H1 (cell line): ENCODE data around the gene VPS35. TPM values are rescaled to one million over a fixed set of nuclear protein-coding genes. Genes with fewer than 3 reads are reported as not detected.

Source experiments
- CTCF ChIA-PET: fragments of 300-600 bp; sonication (Branson Sonifier 250); formaldehyde crosslinking; loops from one replicate; lab custom pipeline; 2021; ENCODE audit not compliant: partially characterized antibody; lab: Charles Lee
- POLR2A ChIA-PET: fragments of 300-600 bp; sonication (Branson Sonifier 250); formaldehyde crosslinking; loops from one replicate; lab custom pipeline; 2021; ENCODE audit warnings: inconsistent platforms; ENCODE audit not compliant: partially characterized antibody; lab: Charles Lee
- DNase-seq, 2 experiments: peaks; one replicate each; pipeline versions ENCODE4 v3.0.0 to v3.0.0-alpha.2; 2010 to 2022; ENCODE audit warnings: low spot score in 2 of 2, low read depth in 1 of 2, mixed read lengths in 1 of 2
- FAIRE-seq: peaks from 2 replicates; lab custom pipeline; 2011; peaks lifted over from hg19 to GRCh38; lab: Jason Lieb, UNC
- H2AFZ ChIP-seq: 2 replicates; pipeline ENCODE4 v1.8.1; 2012; ENCODE audit warnings: low read length, inconsistent platforms
- H2AK5ac ChIP-seq: 2 replicates; pipeline ENCODE4 v1.6.1; 2013; ENCODE audit warnings: low read depth, low read length
- H2BK120ac ChIP-seq: replicated peaks from 2 replicates; pipeline ENCODE3; 2013; ENCODE audit warnings: low read depth, low read length, inconsistent platforms
- H2BK12ac ChIP-seq: 2 replicates; pipeline ENCODE4 v1.6.1; 2013; ENCODE audit warnings: low read depth, low read length
- H2BK15ac ChIP-seq: 2 replicates; pipeline ENCODE4 v1.6.1; 2013; ENCODE audit warnings: low read length
- H2BK20ac ChIP-seq: 2 replicates; pipeline ENCODE4 v1.6.1; 2013; ENCODE audit warnings: low read length
- H2BK5ac ChIP-seq: 2 replicates; pipeline ENCODE4 v1.6.1; 2013; ENCODE audit warnings: low read depth, low read length
- H3K14ac ChIP-seq: 2 replicates; pipeline ENCODE4 v1.6.1; 2013; ENCODE audit warnings: inconsistent platforms; ENCODE audit not compliant: insufficient read length
- H3K18ac ChIP-seq: 2 replicates; pipeline ENCODE4 v1.6.1; 2013; ENCODE audit warnings: low read length; ENCODE audit errors: extremely low read depth
- H3K23ac ChIP-seq: 2 replicates; pipeline ENCODE4 v1.6.1; 2013; ENCODE audit warnings: inconsistent platforms; ENCODE audit not compliant: insufficient read length
- H3K23me2 ChIP-seq: 2 replicates; pipeline ENCODE4 v1.6.1; 2013; ENCODE audit warnings: low read depth, low read length
- H3K27ac ChIP-seq: 2 replicates; pipeline ENCODE4 v1.6.1; 2011; ENCODE audit warnings: low read depth, low read length, inconsistent platforms
- H3K27me3 ChIP-seq, 4 experiments: replicated peaks in 1 of 4; 1 replicate in 1 of 4; 2 replicates in 3 of 4; pipeline versions ENCODE4 v1.6.1 to v1.8.1; 2011 to 2013; ENCODE audit warnings: low read length in 3 of 4, mild to moderate bottlenecking in 3 of 4, inconsistent platforms in 2 of 4, mixed read lengths in 2 of 4, moderate library complexity in 1 of 4; ENCODE audit not compliant: control insufficient read depth in 3 of 4, insufficient read depth in 3 of 4; ENCODE audit errors: extremely low read depth in 1 of 4
- H3K36me3 ChIP-seq, 4 experiments: 2 replicates each; pipeline versions ENCODE4 v1.6.1 to v1.8.1; 2011 to 2013; ENCODE audit warnings: mild to moderate bottlenecking in 4 of 4, low read length in 3 of 4, moderate library complexity in 2 of 4, control low read depth in 1 of 4, inconsistent platforms in 1 of 4; ENCODE audit not compliant: insufficient read depth in 4 of 4, control insufficient read depth in 2 of 4
- H3K4ac ChIP-seq: replicated peaks from 2 replicates; pipeline ENCODE3; 2013; ENCODE audit warnings: low read length, low read depth, mixed read lengths, inconsistent platforms; ENCODE audit not compliant: insufficient read length
- H3K4me1 ChIP-seq, 4 experiments: replicated peaks in 1 of 4; 1 replicate in 1 of 4; 2 replicates in 3 of 4; pipeline versions ENCODE4 v1.6.1 to v1.8.1; 2011 to 2013; ENCODE audit warnings: low read length in 3 of 4, inconsistent platforms in 2 of 4, mixed read lengths in 1 of 4; ENCODE audit not compliant: insufficient read depth in 4 of 4, control insufficient read depth in 3 of 4
- H3K4me2 ChIP-seq, 2 experiments: 2 replicates each; pipeline versions ENCODE4 v1.6.1 to v1.8.1; 2011 to 2013; ENCODE audit warnings: low read depth in 2 of 2, low read length in 2 of 2, control low read depth in 1 of 2, inconsistent platforms in 1 of 2, mild to moderate bottlenecking in 1 of 2; ENCODE audit not compliant: insufficient read depth in 1 of 2
- H3K4me3 ChIP-seq, 4 experiments: fragments of 200-600, 300-600 bp in 1 of 4; sonication (generic), shearing (Covaris generic), sonication (Bioruptor Twin) in 1 of 4; 2 replicates each; pipeline versions ENCODE4 v1.5.1 to v1.8.1; 2011 to 2016; ENCODE audit warnings: low read length in 4 of 4, low read depth in 3 of 4, control low read depth in 2 of 4, inconsistent platforms in 2 of 4, mild to moderate bottlenecking in 2 of 4, mixed read lengths in 1 of 4, moderate library complexity in 1 of 4; ENCODE audit not compliant: insufficient read depth in 2 of 4; ENCODE audit errors: extremely low read depth in 1 of 4
- H3K56ac ChIP-seq: replicated peaks from 2 replicates; pipeline ENCODE3; 2013; ENCODE audit warnings: low read depth, mild to moderate bottlenecking, mixed read lengths, low read length, inconsistent platforms; ENCODE audit not compliant: insufficient read length
- H3K79me1 ChIP-seq: 2 replicates; pipeline ENCODE4 v1.6.1; 2013; ENCODE audit warnings: low read depth, low read length, control low read depth
- H3K79me2 ChIP-seq, 2 experiments: 2 replicates each; pipeline versions ENCODE4 v1.6.1 to v1.8.1; 2012 to 2013; ENCODE audit warnings: low read length in 2 of 2, mild to moderate bottlenecking in 2 of 2, inconsistent platforms in 1 of 2; ENCODE audit not compliant: insufficient read depth in 2 of 2, control insufficient read depth in 1 of 2
- H3K9ac ChIP-seq, 4 experiments: replicated peaks in 1 of 4; 1 replicate in 1 of 4; 2 replicates in 3 of 4; pipeline versions ENCODE4 v1.6.1 to v1.8.1; 2011 to 2013; ENCODE audit warnings: low read depth in 3 of 4, low read length in 3 of 4, control low read depth in 2 of 4, mild to moderate bottlenecking in 2 of 4, moderate library complexity in 2 of 4, inconsistent platforms in 1 of 4; ENCODE audit errors: extremely low read depth in 1 of 4
- H3K9me3 ChIP-seq, 2 experiments: 2 replicates each; pipeline versions ENCODE4 v1.6.1 to v1.8.1; 2012 to 2013; ENCODE audit warnings: mild to moderate bottlenecking in 2 of 2, moderate library complexity in 2 of 2, control low read depth in 1 of 2, inconsistent platforms in 1 of 2, low read depth in 1 of 2, low read length in 1 of 2, mixed read lengths in 1 of 2; ENCODE audit not compliant: insufficient read depth in 2 of 2
- H4K20me1 ChIP-seq, 2 experiments: replicated peaks in 1 of 2; 2 replicates each; pipeline versions ENCODE3 to v1.8.1; 2011 to 2013; ENCODE audit warnings: inconsistent platforms in 2 of 2, low read length in 2 of 2, mild to moderate bottlenecking in 1 of 2; ENCODE audit not compliant: insufficient read depth in 2 of 2, control insufficient read depth in 1 of 2
- H4K5ac ChIP-seq: 2 replicates; pipeline ENCODE4 v1.6.1; 2013; ENCODE audit warnings: low read length, low read depth, mixed read lengths, inconsistent platforms; ENCODE audit not compliant: insufficient read length
- H4K8ac ChIP-seq: 2 replicates; pipeline ENCODE4 v1.8.0; 2013; ENCODE audit warnings: mild to moderate bottlenecking, moderate library complexity, low read length, inconsistent platforms; ENCODE audit not compliant: insufficient read depth; ENCODE audit errors: extremely low read depth
- H4K91ac ChIP-seq: replicated peaks from 2 replicates; pipeline ENCODE3; 2013; ENCODE audit warnings: low read length, mixed read lengths, inconsistent platforms; ENCODE audit not compliant: insufficient read length
- EGR1 ChIP-seq: IDR thresholded peaks from 2 replicates; pipeline ENCODE4 v1.6.1; 2011; ENCODE audit warnings: low read depth, low read length, borderline replicate concordance
- EP300 ChIP-seq, 2 experiments: IDR thresholded peaks; 1 replicate in 1 of 2; 2 replicates in 1 of 2; pipeline ENCODE4 v1.6.1; 2011 to 2012; ENCODE audit warnings: low read depth in 2 of 2, low read length in 2 of 2, mild to moderate bottlenecking in 2 of 2, borderline replicate concordance in 1 of 2, inconsistent platforms in 1 of 2, moderate library complexity in 1 of 2
- MAFK ChIP-seq: IDR thresholded peaks from 2 replicates; pipeline ENCODE4 v1.6.1; 2012; ENCODE audit warnings: low read depth, mild to moderate bottlenecking, improper control_type of control experiment, low read length
- POLR2AphosphoS5 ChIP-seq: IDR thresholded peaks from 2 replicates; pipeline ENCODE4 v1.6.1; 2011; ENCODE audit warnings: low read depth, low read length
- SIN3A ChIP-seq, 2 experiments: IDR thresholded peaks in 1 of 2; conservative IDR thresholded peaks in 1 of 2; 2 replicates each; pipeline ENCODE4 v1.6.1; 2011 to 2012; ENCODE audit warnings: low read length in 2 of 2, improper control_type of control experiment in 1 of 2, low read depth in 1 of 2, mild to moderate bottlenecking in 1 of 2
- SIX5 ChIP-seq: IDR thresholded peaks from 2 replicates; pipeline ENCODE4 v1.6.1; 2011; ENCODE audit warnings: mild to moderate bottlenecking, low read depth, low read length
- YY1 ChIP-seq: IDR thresholded peaks from 2 replicates; pipeline ENCODE4 v1.6.1; 2011; ENCODE audit warnings: low read depth, mild to moderate bottlenecking, low read length
- WGBS, 2 experiments: shearing (Covaris generic) in 1 of 2; methylation state at CpG; one replicate each; pipeline versions ENCODE4 v1.1.6 to v1.1.7; 2013 to 2015; ENCODE audit warnings: low lambda C conversion rate in 2 of 2, mixed read lengths in 2 of 2, inconsistent platforms in 1 of 2, low coverage in 1 of 2, missing lambda C conversion rate in 1 of 2; ENCODE audit not compliant: insufficient replicate concordance in 2 of 2, insufficient coverage in 1 of 2, insufficient read length in 1 of 2; ENCODE audit errors: extremely low coverage in 1 of 2, missing lambda C conversion rate in 1 of 2; 5-methylcytosine and 5-hydroxymethylcytosine counted together
- polyA plus RNA-seq, 7 experiments: library from polyadenylated mRNA; depleted of rRNA in 3 of 7; stranded (reverse) in 5 of 7; unstranded in 2 of 7; fragments of >200 nt in 5 of 7; fragments of 200-250 nt in 2 of 7; gene quantifications; 1 replicate in 5 of 7; 2 replicates in 1 of 7; 4 replicates in 1 of 7; pipeline versions ENCODE4 v1.2.1 to v1.2.3, GENCODE V29; 2011 to 2013; ENCODE audit warnings: missing spikeins in 2 of 7, mixed read lengths in 2 of 7
- total RNA-seq: library from RNA; stranded (reverse); fragmentation: NEBNext Ultra II Directional; extraction: Animal tissue kit (Norgen Biotek cat#: 25700); gene quantifications from 2 replicates; pipeline ENCODE4 v1.2.1, GENCODE V29; 2021

Gene VPS35
- total and polyA plus RNA-seq, 2 of the 8 experiments (the other 6 are each of a cell fraction or from before 2014, with no cell fraction given), result 10.3 to 66.9 TPM

GRCh38 chr16:46720619-46721018, 31.6 kb upstream of the VPS35 start:
- ChIA-PET CTCF (no interaction called here), POLR2A (no interaction called here)
- H3K27ac ChIP-seq, result no peak overlapping the region
- no peak overlapping the region for H2BK12ac ChIP-seq
- H2BK20ac ChIP-seq, result no peak overlapping the region
- H4K8ac ChIP-seq, result no peak overlapping the region
- no peak overlapping the region for H3K9ac ChIP-seq
- H2AFZ ChIP-seq, result no peak overlapping the region
- no peak overlapping the region for H2BK120ac ChIP-seq
- H4K91ac ChIP-seq, result no peak overlapping the region
- no peaks in the 10 kb centered on the region for H3K4me1 ChIP-seq
- H3K79me1 ChIP-seq, result no peaks in the 10 kb centered on the region
- H3K18ac ChIP-seq, result no peak overlapping the region
- H3K27me3 ChIP-seq, result no peaks in the 10 kb centered on the region
- no peak overlapping the region for H4K5ac ChIP-seq
- no peaks in the 10 kb centered on the region for H3K36me3 ChIP-seq
- no peak overlapping the region for H3K4ac ChIP-seq
- H3K14ac ChIP-seq, result no peak overlapping the region
- H3K23ac ChIP-seq, result no peak overlapping the region
- H3K4me2 ChIP-seq, result no peak overlapping the region
- H3K79me2 ChIP-seq, result no peaks in the 10 kb centered on the region
- no peak overlapping the region for H3K56ac ChIP-seq
- H3K9me3 ChIP-seq, result 0 out of 4 replicates have a peak, but pooled peaks cover 0 to 2% of the 10 kb centered on the region in 2 experiments
- H2AK5ac ChIP-seq, result no peak overlapping the region
- WGBS, 2 experiments, result 78% methylated on average over 2 of the region's 2 CpGs; no CpG with 5 or more reads in 1 of the 2 experiments
- H3K4me3 ChIP-seq, result no peak overlapping the region
- no peaks in the 10 kb centered on the region for H3K23me2 ChIP-seq
- FAIRE-seq (no peak), DNase-seq (no peak)
- H2BK5ac ChIP-seq, result no peak overlapping the region
- TF ChIP-seq EGR1 (no peak), SIN3A (conservative IDR thresholded peaks at IDR 0.05 in 1 of 2, IDR thresholded peaks at IDR 0.05 in 1 of 2; ENCODE audit: low read depth in 1 of 2, low read length in 2 of 2) (no peak), SIX5 (no peak), YY1 (no peak), EP300 (IDR thresholded peaks at IDR 0.05; ENCODE audit: borderline replicate concordance in 1 of 2, low read depth in 2 of 2, low read length in 2 of 2) (no peak), POLR2AphosphoS5 (no peak), MAFK (no peak)
- no peak overlapping the region for H2BK15ac ChIP-seq
- H4K20me1 ChIP-seq, result no peaks in the 10 kb centered on the region
